HG02938 (cell line): ENCODE measurements around the gene HOXA4.

Experiments
- ATAC-seq: cut with Tn5 transposase; IDR thresholded peaks from one replicate; pipeline ENCODE4 v1.9.1; 2021; ENCODE audit warnings: mild to moderate bottlenecking, moderate library complexity; ENCODE audit not compliant: unreplicated experiment

HOXA4 gene

GRCh38 chr7:27169658-27170425 is 39.3 kb upstream of the HOXA4 start:
- ATAC-seq = no peak

GRCh38 chr7:27168265-27168947 is 37.8 kb upstream of the HOXA4 start:
- ATAC-seq = no peak

- no peak for ATAC-seq
Observed at GRCh38 chr7:27167916-27168264, 37.3 kb upstream of the HOXA4 start.

- ATAC-seq = no peak
Observed at GRCh38 chr7:27166531-27167505, 36.3 kb upstream of the HOXA4 start.

GRCh38 chr7:27165996-27166530 is 35.5 kb upstream of the HOXA4 start:
- no peak for ATAC-seq

GRCh38 chr7:27165089-27165995 is 34.8 kb upstream of the HOXA4 start, which contains the start of gene HOXA9:
Gene HOXA9 (minus strand): TSS chr7:27165537. CDS start chr7:27165457, 80 bp downstream.
- ATAC-seq = no peak

GRCh38 chr7:27164367-27165088 is 34.0 kb upstream of the HOXA4 start:
- no peak for ATAC-seq

GRCh38 chr7:27164045-27164366 is 33.4 kb upstream of the HOXA4 start:
- no peak for ATAC-seq

- no peak for ATAC-seq
Observed at GRCh38 chr7:27163288-27164044, 32.9 kb upstream of the HOXA4 start.

- no peak for ATAC-seq
Observed at GRCh38 chr7:27162561-27163287, 32.2 kb upstream of the HOXA4 start.

- no peak for ATAC-seq
Observed at GRCh38 chr7:27161721-27162560, 31.4 kb upstream of the HOXA4 start.

GRCh38 chr7:27161214-27161720 is 30.7 kb upstream of the HOXA4 start:
- peak; percentile 10 for ATAC-seq

- ATAC-seq = peak; percentile 57
Observed at GRCh38 chr7:27160546-27161213, 30.1 kb upstream of the HOXA4 start.

- peak; percentile 20 for ATAC-seq
Observed at GRCh38 chr7:27160145-27160545, 29.6 kb upstream of the HOXA4 start.

- no peak for ATAC-seq
Observed at GRCh38 chr7:27159266-27160144, 28.9 kb upstream of the HOXA4 start.
